ENCODE measurements around the gene KLRC1.
"Not testable (repeated sequence)": the region's sequence is repeated elsewhere in the genome, so short reads cannot be mapped to it uniquely, and the experiment has no call there.

KLRC1 gene

DNA sequence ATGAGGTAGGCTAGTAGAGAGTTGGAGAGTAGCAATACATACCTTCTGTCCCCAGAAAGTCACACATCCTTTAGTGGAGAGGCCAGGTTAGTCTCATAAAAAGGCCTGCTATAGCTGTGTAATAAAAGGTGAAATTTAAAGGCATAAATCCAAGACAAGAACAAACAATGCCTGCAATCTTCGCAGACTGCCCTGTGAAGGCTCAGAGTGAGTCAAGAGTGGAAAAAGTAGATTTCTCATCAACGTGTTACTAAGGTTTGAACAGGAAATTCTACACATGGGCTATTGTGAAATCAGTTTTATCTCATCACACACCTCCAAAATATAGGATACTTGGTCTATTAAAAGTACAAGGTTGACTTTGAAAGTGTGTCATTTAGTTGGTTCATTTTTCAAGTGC, at the start of gene KLRC1:
Gene KLRC1 (minus strand): TSS at position 222 of the 400 bp plus-strand sequence. CDS start 2,221 bp downstream, outside the sequence.
- DNase-seq: no peak

DNA sequence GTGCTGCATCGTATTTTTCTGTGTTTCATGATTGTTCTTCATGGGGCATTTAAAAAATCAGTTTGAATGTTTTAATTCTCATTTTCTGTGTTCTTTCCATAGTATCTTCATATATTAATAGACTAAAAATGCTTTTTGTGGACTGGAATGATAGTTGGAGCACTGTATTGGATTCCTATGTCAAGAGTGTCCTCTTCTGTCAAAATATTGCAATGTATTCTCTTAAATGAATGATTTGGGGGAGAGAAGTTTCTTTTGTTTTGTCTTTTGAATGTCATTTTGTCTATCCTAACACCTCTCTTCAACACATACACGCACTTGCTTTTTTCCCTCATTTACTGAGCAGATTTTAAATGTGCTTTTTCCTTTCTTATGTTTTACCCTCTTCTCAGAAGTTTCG, 47.9 kb upstream of the KLRC1 start:
- no peak for DNase-seq

DNA sequence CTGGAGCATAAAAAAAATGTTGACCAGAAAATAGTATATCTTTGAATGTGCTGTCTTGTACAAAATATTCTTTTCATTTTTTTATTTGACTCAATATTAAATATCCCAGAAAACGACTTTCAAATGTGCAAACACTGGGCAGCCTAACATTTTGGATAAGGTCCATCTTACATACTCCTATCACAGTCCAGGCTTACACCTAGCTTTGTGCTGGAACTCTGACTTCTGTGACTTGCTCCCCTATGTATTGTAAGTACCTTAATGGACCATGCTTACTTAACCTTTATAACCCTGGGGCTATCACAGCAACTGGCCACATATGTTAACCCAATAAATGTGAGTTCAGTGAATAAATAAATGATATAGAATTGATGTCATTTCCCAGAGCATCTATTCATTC, 44.9 kb upstream of the KLRC1 start:
- DNase-seq: no peak

DNA sequence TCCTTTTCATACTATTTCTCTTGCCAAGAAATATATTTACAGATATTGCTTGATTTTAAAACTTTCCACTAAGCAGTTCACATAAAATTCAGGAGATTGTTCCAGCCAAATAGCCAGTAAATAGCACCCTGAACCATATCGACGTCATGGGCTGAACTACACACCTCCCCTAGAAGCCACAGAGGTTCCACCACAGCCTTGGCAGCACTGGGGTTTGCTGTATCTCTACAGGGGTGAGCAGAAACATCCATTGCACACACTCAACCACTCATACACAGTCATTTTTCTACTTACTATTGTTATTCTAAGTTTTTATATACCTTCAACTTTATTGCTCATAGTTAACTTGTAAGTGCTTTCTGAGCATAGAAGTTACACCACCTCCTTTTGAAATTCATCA, 44.4 kb upstream of the KLRC1 start:
- no peak for DNase-seq

DNA sequence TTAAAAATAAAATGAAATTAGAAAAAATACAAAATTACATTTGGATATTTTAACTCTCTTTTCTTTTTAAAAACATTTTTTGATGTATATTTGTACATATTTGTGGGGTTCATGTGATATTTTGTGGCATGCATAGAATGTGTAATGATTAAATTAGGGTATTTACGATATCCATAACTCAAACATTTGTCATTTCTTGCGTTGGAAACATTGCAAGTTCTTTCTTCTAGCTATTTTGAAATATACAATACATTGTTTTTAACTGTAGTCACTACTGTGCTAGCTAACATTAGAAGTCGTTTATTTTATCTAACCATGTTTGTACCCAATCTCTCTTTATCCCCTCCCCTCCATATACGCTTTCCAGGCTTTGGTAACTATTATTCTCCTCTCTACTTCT, 38.6 kb upstream of the KLRC1 start:
- DNase-seq: no peak

DNA sequence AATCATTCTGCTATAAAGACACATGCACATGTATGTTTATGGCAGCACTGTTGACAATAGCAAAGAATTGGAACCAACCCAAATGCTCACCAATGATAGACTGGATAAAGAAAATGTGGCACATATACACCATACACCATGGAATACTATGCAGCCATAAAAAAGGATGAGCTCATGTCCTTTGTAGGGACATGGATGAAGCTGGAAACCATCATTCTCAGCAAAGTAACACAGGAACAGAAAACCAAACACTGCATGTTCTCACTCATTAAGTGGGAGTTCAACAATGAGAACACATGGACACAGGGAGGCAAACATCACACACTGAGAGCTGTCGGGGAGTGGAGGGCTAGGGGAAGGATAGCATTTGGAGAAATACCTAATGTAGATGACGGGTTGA, 34.2 kb upstream of the KLRC1 start:
- not testable (repeated sequence) for DNase-seq

DNA sequence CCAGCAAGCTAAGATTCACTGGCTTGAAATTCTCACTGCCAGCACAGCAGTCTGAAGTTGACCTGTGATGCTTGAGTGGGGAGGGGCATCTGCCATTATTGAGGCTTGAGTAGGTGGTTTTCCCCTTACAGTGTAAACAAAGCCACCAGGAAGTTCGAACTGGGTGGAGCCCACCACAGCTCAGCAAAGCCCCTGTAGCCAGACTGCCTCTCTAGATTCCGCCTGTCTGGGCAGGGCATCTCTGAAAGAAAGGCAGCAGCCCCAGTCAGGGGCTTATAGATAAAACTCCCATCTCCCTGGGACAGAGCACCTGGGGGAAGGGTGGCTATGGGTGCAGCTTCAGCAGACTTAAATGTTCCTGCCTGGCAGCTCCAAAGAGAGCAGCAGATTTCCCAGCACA, 28.7 kb upstream of the KLRC1 start:
- DNase-seq: not testable (repeated sequence)

DNA sequence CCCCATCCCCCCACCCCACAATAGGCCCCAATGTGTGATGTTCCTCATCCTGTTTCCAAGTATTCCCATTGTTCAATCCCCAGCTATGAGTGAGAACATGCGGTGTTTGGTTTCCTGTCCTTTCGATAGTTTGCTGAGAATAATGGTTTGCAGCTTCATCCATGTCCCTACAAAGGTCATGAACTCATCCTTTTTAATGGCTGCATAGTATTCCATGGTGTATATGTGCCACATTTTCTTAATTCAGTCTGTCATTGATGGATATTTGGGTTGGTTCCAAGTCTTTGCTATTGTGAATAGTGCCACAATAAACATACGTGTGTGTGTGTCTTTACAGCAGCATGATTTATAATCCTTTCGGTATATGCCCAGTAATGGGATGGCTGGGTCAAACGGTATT, 19.6 kb upstream of the KLRC1 start:
- not testable (repeated sequence) for DNase-seq

DNA sequence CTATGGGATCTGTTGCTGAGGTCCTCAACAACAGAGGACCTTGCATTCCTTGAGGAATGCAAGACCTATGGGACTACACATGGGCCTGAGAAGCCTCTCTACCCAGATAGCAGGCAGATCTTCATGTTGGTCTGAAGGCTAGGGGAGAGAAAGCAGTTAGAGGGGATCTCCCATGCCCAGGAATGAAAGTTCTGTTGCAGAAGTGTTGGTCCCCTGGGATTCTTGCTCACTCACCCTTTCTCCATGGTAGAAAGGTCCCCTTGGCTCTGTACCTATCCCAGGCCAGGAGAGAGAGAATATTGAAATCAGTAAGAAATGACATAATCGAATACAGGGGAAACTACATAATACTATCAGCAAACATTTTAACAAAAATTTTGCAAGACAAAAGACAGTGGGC, 16.5 kb upstream of the KLRC1 start:
- no peak for DNase-seq

DNA sequence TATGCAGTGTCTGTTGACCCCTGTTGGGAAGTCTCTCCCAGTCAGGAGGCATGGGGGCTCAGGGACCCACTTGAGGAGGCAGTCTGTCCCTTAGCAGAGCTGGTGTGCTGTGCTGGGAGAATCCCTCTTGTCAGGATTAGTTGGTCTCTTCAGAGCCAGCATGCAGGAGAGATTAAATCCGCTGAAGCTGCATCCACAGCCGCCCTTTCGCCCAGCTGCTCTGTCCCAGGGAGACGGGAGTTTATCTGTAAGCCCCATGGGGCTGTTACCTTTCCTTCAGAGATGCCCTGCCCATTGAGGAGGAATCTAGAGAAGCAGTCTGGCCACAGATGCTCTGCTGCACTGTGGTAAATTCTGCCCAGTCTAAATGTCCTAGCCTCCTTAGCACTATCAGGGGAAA, 13.1 kb upstream of the KLRC1 start:
- DNase-seq: no peak

DNA sequence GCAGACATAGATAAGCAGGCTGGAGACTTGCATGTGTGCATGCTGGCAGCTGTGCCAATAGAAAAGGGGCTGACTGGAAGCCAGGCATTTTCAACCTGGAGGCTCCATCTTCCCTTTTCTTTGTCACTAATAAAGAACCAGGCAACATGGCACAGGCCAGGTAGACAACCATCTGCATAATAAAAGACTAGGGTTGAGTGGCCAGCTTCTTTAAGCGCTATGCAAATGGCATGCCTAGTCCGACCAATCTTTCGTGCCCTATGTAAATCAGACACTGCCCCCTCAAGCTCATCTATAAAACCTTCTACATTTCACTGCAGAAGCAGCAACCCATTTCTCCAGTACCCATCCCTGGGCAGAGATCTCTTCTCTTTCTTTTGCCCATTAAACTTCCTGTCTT, 4.6 kb upstream of the KLRC1 start:
- DNase-seq: no peak

DNA sequence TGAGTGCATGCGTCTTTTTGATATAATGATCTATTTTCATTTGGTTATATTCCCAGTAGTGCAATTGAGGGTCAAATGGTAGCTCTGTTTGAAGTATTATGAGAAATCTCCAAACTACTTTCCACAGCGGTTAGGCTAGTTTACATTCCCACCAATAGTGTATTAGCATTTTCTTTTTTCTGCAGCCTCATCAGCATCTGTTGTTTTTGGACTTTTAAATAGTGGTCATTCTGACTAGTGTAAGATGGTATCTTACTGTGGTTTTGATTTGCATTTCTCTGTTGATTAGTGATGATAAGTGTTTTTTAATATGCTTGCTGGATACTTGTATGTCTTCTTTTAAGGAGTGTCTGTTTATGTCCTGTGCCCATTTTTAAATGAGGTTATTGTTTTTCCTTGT, 3.7 kb upstream of the KLRC1 start:
- no peak for DNase-seq

DNA sequence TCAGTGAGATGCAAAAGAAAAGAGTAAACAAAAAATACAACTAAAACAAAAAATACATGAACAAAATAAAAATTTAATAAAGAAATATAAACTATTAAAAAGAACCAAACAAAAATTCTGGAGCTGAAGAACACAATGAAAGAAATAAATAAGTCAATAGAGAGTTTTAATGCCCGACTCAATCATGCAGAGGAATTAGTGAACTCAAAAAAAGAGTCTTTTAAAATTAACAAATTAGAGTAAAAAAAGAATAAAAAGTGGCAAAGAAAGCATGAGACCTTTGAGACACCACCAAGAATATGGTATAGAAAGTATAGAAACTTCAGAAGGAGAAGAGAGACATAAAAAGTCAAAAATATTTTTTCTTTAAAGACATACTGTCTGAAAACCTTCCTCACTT, 2.6 kb upstream of the KLRC1 start:
- DNase-seq: no peak

DNA sequence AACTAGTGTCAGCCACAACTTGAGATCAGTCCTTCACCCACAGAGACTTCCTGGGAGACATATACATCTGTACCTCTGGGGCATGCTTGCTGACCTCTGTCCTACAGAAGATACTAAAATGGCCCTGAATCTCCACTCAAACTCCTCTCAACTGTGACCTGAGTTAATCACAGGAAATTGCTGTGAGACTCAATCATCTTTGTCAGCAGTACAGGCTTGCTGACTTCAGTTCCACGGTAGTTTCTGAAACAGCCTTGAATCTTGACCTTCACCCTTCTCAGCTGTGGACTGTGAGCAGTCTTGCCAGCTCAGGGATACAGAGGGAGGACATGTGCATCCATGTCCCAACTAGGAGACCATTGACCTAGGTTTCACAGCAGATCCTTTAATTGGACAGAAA, 1.4 kb upstream of the KLRC1 start:
- no peak for DNase-seq

DNA sequence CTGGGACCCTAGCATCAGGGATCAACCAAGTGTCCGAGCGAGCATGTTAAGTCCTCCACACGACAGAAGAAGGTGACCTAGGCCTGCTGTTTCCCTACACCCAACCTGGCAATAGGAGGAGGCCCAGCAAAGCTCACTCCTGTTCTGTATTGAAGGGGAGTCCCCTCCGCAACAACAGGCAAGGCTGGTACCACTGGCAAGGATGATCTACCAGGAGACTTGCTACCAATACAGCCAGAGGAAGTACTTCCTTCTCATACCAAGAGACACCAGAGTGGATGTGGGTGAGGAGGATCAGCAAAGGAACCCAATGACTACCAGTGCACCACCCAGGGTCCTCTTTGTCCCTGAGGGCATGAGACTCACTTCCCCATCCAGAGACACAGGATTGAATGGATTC, 4.9 kb downstream of the KLRC1 start:
- DNase-seq: no peak

DNA sequence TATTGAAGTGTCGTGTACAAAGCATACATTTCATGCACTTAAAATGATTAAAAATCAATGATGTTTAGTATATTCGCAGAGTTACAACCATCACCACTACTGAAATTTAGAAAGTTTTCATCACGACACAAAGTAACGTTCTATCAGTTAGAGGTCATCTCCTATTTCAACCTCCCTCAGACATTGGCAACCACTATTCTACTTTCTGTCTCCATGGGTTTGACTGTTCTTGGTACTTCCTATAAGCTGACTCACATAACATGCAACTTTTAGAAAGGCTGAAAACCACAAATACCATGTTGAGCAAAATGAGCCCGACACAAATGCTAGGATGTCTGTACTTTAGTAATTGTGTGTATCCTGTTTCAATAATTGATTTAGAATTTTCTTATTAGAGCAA, 7.1 kb downstream of the KLRC1 start:
- not testable (repeated sequence) for DNase-seq

DNA sequence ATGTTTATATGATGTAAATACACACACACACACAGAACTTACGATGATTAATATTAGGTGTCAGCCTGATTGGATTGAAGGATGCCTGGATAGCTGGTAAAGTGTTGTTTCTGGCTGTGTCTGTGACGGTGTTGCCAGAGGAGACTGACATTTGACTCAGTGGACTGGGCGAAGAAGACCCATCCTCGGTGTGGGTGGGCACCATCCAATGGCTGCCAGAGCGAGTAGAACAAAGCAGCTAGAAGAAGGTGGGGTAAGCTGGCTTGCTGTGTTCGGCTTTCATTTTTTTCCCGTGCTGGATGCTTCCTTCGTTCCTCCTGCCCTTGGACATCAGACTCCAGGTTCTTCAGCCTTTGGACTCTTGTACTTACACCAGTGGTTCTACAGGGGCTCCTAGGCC, 12.0 kb downstream of the KLRC1 start:
- not testable (repeated sequence) for DNase-seq

DNA sequence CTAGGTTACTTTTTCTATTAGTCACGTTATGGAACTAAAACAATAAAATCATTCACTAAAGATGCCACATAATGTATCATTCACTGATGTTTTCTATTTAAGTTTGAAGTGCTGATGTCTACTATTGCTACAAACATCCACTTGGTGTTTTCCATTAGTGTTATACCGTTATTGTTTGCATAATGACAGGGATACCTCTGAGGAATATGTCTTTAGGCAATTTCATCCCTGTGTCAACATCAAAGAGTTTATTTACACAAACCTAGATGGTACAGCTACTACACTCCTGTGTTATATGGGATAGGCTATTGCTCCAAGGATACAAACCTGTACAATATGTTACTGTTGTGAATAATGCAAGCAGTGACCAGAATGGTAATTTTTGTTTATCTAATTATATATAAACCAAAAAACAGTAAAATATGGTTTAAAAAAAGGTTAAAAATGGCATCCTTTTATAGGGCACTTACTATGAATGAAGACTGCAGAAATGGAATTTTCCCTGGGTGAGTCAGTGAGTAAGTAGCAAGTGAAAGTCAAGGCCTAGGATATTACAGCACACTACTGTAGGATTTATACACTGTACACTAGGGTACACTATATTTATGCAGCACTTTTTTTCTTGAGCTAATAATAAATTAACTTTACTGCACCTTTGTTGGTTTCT, 13.4 kb downstream of the KLRC1 start:
- DNase-seq: not testable (repeated sequence)

DNA sequence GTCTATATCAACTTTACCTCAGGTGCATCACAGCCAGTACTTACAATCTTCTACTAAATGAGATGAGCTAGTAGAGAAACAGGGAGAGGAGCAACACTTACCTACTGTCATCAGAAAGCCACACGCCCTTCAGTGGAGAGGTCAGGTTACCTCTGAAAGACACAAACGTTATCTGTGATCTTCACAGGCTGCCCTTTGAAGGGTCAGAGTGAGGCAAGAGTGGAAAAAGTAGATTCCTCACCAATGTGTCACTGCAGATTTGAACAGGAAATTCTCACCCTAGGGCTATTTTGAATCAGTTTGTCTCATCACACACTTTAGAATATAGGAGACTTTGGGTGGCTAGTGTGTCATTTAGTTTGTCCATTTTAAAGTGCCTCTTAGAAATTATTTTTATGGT, 15.6 kb downstream of the KLRC1 start:
- DNase-seq: not testable (repeated sequence)

DNA sequence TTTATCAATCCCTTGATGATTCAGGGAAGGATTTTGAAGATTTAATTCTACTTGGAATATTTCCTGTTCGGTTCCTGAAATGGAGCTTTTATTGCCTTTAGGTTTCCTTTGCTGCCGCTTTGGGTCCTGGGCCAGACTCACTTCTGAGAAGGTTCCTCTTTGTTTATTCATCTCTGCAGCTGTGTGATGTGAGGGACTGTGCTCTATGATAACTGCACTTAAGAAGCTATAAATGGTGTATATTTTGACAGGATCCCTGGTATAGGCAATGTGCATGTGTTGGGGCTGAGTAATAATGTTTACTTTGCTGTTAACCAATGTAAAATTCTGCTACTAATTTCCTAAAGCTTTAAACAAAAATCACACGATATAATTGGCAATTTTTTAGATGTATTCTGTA, 17.4 kb downstream of the KLRC1 start, which contains the start of gene KLRC2:
Gene KLRC2 (minus strand): TSS at position 195 of the 400 bp plus-strand sequence. CDS start 24 bp downstream, at position 171.
- not testable (repeated sequence) for DNase-seq

DNA sequence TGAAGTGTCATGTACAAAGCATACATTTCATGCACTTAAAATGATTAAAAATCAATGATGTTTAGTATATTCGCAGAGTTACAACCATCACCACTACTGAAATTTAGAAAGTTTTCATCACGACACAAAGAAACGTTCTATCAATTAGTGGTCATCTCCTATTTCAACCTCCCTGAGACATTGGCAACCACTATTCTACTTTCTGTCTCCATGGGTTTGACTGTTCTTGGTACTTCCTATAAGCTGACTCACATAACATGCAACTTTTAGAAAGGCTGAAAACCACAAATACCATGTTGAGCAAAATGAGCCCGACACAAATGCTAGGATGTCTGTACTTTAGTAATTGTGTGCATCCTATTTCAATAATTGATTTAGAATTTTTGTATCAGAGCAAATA, 22.6 kb downstream of the KLRC1 start:
- DNase-seq: not testable (repeated sequence)

DNA sequence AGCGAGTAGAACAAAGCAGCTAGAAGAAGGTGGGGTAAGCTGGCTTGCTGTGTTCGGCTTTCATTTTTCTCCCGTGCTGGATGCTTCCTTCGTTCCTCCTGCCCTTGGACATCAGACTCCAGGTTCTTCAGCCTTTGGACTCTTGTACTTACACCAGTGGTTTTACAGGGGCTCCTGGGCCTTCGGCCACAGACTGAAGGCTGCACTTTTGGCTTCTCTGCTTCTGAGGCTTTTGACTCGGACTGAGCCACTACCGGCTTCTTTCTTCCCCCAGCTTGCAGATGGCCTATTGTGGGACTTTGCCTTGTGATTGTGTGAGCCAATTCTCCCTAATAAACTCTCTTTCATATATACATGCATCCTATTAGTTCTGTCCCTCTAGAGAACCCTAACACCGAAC, 27.2 kb downstream of the KLRC1 start:
- DNase-seq: not testable (repeated sequence)

DNA sequence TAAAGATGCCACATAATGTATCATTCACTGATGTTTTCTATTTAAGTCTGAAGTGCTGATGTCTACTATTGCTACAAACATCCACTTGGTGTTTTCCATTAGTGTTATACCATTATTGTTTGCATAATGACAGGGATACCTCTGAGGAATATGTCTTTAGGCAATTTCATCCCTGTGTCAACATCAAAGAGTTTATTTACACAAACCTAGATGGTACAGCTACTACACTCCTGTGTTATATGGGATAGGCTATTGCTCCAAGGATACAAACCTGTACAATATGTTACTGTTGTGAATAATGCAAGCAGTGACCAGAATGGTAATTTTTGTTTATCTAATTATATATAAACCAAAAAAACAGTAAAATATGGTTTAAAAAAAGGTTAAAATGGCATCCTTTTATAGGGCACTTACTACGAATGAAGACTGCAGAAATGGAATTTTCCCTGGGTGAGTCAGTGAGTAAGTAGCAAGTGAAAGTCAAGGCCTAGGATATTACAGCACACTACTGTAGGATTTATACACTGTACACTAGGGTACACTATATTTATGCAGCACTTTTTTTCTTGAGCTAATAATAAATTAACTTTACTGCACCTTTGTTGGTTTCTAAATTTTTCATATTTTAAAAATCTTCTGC, 28.8 kb downstream of the KLRC1 start:
- DNase-seq: not testable (repeated sequence)

DNA sequence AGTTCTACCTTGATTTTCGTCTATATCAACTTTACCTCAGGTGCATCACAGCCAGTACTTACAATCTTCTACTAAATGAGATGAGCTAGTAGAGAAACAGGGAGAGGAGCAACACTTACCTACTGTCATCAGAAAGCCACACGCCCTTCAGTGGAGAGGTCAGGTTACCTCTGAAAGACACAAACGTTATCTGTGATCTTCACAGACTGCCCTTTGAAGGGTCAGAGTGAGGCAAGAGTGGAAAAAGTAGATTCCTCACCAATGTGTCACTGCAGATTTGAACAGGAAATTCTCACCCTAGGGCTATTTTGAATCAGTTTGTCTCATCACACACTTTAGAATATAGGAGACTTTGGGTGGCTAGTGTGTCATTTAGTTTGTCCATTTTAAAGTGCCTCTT, 31.0 kb downstream of the KLRC1 start:
- DNase-seq: not testable (repeated sequence)

DNA sequence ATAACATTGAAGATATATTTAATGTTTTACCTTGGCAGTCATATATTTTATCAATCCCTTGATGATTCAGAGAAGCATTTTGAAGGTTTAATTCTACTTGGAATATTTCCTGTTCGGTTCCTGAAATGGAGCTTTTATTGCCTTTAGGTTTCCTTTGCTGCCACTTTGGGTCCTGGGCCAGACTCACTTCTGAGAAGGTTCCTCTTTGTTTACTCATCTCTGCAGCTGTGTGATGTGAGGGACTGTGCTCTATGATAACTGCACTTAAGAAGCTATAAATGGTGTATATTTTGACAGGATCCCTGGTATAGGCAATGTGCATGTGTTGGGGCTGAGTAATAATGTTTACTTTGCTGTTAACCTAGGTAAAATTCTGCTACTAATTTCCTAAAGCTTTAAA, 32.8 kb downstream of the KLRC1 start, which contains the start of gene KLRC3:
Gene KLRC3 (minus strand): TSS at position 262 of the 400 bp plus-strand sequence. CDS start 45 bp downstream, at position 217.
- DNase-seq: not testable (repeated sequence)
